SK-N-MC (cell line): ENCODE results near the gene LMTK2.

ENCODE experiments used
- DNase-seq: peaks from one replicate; pipeline ENCODE4 v3.0.0-alpha.2; 2011; ENCODE audit warnings: low read depth, low spot score
- H3K27ac ChIP-seq: fragments of 200-600 bp; sonication (generic); 2 replicates; pipeline ENCODE4 v1.5.1; 2016; ENCODE audit warnings: mixed run types
- H3K36me3 ChIP-seq: fragments of 200-600 bp; sonication (generic); 2 replicates; pipeline ENCODE4 v1.6.1; 2017; ENCODE audit warnings: antibody characterized with exemption, low read length, mixed read lengths; ENCODE audit not compliant: insufficient read depth
- H3K4me3 ChIP-seq: fragments of 200-600 bp; sonication (generic); 2 replicates; pipeline ENCODE4 v1.5.1; 2016
- H3K9ac ChIP-seq: fragments of 200-600 bp; sonication (generic); 2 replicates; pipeline ENCODE4 v1.8.0; 2017; ENCODE audit warnings: mixed run types, mixed read lengths; ENCODE audit not compliant: insufficient read length
- H3K9me3 ChIP-seq: fragments of 200-600 bp; sonication (generic); 2 replicates; pipeline ENCODE4 v1.6.1; 2017; ENCODE audit warnings: low read depth, mild to moderate bottlenecking, antibody characterized with exemption, low read length, moderate library complexity, mixed read lengths
- EZH2 ChIP-seq: fragments of 200-600 bp; sonication (generic); IDR thresholded peaks from one replicate; pipeline ENCODE4 v1.6.1; 2017; ENCODE audit warnings: antibody characterized with exemption
- FOXP2 ChIP-seq: optimal IDR thresholded peaks from 2 replicates; pipeline ENCODE3; 2011; ENCODE audit warnings: mild to moderate bottlenecking, moderate library complexity; ENCODE audit not compliant: insufficient read depth; ENCODE audit errors: extremely low read length, control extremely low read depth
- POLR2AphosphoS5 ChIP-seq: IDR thresholded peaks from 2 replicates; pipeline ENCODE4 v1.6.1; 2012; ENCODE audit warnings: mild to moderate bottlenecking, low read depth, low read length, borderline replicate concordance

LMTK2 gene

GRCh38 chr7:98163269-98163668 is 56.6 kb downstream of the LMTK2 start:
- DNase-seq = no peak
- H3K9me3 ChIP-seq = no peaks in the 10 kb centered on the region
- no peak overlapping the region for H3K4me3 ChIP-seq
- no peak overlapping the region for H3K9ac ChIP-seq
- H3K36me3 ChIP-seq = no peaks in the 10 kb centered on the region
- H3K27ac ChIP-seq = no peak overlapping the region
- TF ChIP-seq POLR2AphosphoS5 (no peak), FOXP2 (no peak), EZH2 (no peak)

DNA sequence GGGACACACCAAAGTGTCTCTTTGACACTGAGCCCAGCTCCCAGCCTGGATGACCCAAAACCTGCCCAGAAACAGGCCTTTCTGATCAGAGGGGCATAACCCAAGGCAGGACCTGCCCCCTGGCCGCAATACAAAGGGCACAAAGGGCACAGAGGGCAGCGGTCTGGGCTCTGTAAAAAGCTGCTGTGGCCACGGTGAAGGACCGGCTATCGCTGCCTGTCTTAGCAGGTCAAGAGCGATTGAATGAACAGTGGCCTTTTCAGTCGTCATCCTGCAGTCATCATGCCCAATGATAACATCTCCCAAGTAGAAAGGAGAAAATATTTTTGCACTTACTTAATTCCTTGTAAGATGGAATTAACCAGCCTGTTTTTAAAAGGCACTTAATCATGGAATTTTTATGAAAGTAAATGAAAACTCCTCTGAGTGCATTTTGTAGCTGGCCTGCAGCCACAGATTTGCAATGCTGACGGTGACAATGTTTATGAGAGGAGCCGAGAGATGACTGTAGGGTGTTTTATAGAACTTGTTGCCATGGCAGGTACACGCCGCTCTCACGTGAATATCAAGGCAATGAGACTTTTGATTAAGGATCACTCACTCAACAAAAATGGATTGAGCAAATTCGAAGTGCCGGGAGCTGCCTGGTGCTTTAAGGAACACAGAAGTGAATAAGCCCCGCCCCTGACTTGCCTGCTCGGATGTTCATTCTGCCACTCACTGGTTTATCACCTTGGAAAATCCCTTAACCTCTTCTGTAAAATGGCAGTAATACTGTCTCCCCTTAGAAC is 57.2 kb downstream of the LMTK2 start:
- Histone ChIP-seq H3K9me3 (no peaks in the 10 kb centered on the region), H3K9ac (no peak overlapping the region), H3K27ac (no peak overlapping the region), H3K4me3 (no peak overlapping the region), H3K36me3 (no peaks in the 10 kb centered on the region)
- TF ChIP-seq EZH2 = no peak
- TF ChIP-seq POLR2AphosphoS5 = no peak
- no peak for TF ChIP-seq FOXP2
- DNase-seq = no peak

GRCh38 chr7:98165827-98166667 is 59.4 kb downstream of the LMTK2 start:
- no peak overlapping the region for H3K4me3 ChIP-seq
- H3K9ac ChIP-seq = no peak overlapping the region
- no peaks in the 10 kb centered on the region for H3K36me3 ChIP-seq
- H3K9me3 ChIP-seq = no peaks in the 10 kb centered on the region
- no peak overlapping the region for H3K27ac ChIP-seq
- no peak for DNase-seq
- TF ChIP-seq FOXP2 = no peak
- TF ChIP-seq POLR2AphosphoS5 = no peak
- TF ChIP-seq EZH2 = no peak

DNA sequence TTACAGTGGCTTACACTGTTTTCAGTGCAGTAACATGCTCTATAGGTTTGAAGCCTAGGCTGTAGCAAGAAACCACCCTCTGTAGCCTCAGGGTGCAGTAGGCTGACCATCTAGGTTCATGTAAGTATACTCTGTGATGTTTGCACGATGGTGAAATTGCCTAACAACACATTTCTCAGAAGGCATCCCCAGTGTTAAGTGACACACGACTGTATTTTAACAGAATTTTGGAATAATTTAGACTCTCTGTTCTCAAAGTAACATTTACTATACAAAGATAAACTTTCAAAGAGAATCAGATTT is 60.0 kb downstream of the LMTK2 start:
- no peak overlapping the region for H3K27ac ChIP-seq
- no peak overlapping the region for H3K4me3 ChIP-seq
- H3K9ac ChIP-seq = no peak overlapping the region
- H3K9me3 ChIP-seq = no peaks in the 10 kb centered on the region
- H3K36me3 ChIP-seq = peaks cover 3% of the 10 kb centered on the region; the same call in 1 of the 2 replicates
- TF ChIP-seq POLR2AphosphoS5 (no peak), EZH2 (no peak), FOXP2 (no peak)
- DNase-seq = no peak

- no peak for TF ChIP-seq EZH2
- no peak for TF ChIP-seq POLR2AphosphoS5
- no peak for TF ChIP-seq FOXP2
- Histone ChIP-seq H3K9ac (no peak overlapping the region), H3K36me3 (peaks cover 9% of the 10 kb centered on the region; the same call in 1 of the 2 replicates), H3K27ac (no peak overlapping the region), H3K4me3 (no peak overlapping the region), H3K9me3 (no peaks in the 10 kb centered on the region)
- DNase-seq = no peak
Observed at GRCh38 chr7:98167653-98168052, 61.0 kb downstream of the LMTK2 start.

DNA sequence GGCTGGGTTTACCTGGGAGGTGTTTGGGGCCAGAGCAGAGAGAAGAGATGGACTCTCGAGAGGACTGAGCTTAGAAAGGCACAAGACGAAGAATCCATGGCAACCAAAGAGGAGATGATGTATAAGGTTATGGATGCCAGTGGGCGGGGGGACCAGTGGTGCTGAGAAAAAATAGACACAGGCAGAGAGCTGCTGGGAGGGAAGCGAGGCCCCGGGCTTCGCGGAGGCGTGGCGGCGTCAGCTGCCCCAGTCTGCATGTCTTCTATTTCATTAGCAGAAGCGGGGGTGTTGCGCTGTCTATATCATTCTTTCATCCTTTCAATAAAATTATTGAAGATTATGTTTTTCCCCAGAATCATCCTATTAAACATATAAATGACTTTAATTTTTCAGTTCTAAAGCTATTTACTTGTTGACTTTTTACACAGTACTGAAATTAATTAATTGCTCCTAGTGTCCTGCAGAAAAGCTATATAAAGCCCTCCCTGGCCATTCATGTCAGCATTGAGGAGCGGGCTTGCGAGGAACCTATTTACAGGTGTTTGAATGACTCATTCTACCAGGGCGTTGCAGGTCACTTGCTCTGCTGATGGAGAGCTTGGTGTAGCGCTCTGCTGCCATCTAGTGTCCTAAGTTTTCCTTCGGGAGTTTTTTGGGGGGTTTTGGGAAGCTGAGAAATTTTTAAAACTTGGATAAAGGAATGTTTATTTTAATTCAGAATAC is 61.7 kb downstream of the LMTK2 start:
- no peak for DNase-seq
- Histone ChIP-seq H3K9ac (no peak overlapping the region), H3K27ac (no peak overlapping the region), H3K36me3 (peaks cover 9% of the 10 kb centered on the region; the same call in 1 of the 2 replicates), H3K9me3 (no peaks in the 10 kb centered on the region), H3K4me3 (no peak overlapping the region)
- TF ChIP-seq EZH2 (no peak), FOXP2 (no peak), POLR2AphosphoS5 (no peak)

- no peak overlapping the region for H3K9ac ChIP-seq
- H3K4me3 ChIP-seq = no peak overlapping the region
- no peak for DNase-seq
- H3K9me3 ChIP-seq = no peaks in the 10 kb centered on the region
- H3K27ac ChIP-seq = no peak overlapping the region
- TF ChIP-seq FOXP2 = no peak
- no peak for TF ChIP-seq POLR2AphosphoS5
- no peak for TF ChIP-seq EZH2
- peaks cover 9% of the 10 kb centered on the region; the same call in 1 of the 2 replicates for H3K36me3 ChIP-seq
Observed at GRCh38 chr7:98168904-98169621, 62.4 kb downstream of the LMTK2 start.

GRCh38 chr7:98170966-98171365 is 64.3 kb downstream of the LMTK2 start:
- Histone ChIP-seq H3K9ac (no peak overlapping the region), H3K36me3 (peaks cover 9% of the 10 kb centered on the region; the same call in 1 of the 2 replicates), H3K4me3 (no peak overlapping the region), H3K9me3 (no peaks in the 10 kb centered on the region), H3K27ac (no peak overlapping the region)
- no peak for DNase-seq
- TF ChIP-seq FOXP2 (no peak), POLR2AphosphoS5 (no peak), EZH2 (no peak)
